Activated CD4-positive, alpha-beta T cell treated with anti-CD3 and anti-CD28 coated beads, Interleukin-2, amount 50 U/mL, for 24 hours (primary cell): ENCODE data around the gene SPHK2.
"Not testable (repeated sequence)": the region's sequence is repeated elsewhere in the genome, so short reads cannot be mapped to it uniquely, and the experiment has no call there.

Experiments
- DNase-seq, 2 donors: peaks; one replicate each; pipeline ENCODE4 v3.0.0-alpha.2; 2020; ENCODE audit warnings: low read depth in 1 of 2, low spot score in 1 of 2

SPHK2 gene

DNA sequence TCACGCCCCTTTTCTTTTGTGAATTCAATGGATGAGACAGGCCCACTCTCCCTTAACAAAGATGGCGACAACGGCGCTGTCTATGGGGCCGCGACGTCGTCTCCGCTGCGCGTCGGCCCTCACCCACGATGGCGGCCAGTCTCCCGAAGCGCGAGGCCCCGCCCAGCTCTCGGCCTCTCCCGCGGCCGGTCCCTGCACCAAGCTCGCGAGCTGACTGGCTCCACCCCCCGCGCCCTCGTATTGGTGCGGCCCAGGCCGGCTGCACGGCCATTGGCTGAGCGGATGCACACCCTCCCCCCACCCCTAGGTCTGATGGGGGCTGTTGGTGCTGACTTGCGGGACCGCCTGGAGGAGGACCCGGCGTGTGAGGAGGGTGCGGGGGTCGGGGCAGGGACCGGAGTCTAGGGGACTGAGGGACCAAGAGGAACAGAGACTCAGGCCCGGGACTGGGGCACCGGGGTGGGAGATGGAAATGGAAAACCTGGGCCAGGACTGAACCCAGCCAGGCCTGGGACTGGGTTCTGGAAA is 4.8 kb downstream of the SPHK2 start:
- peak; percentile 93 to 96 for DNase-seq

- no peak for DNase-seq
These were observed 5.8 kb downstream of the SPHK2 start for GRCh38 chr19:48624791-48625723.

DNA sequence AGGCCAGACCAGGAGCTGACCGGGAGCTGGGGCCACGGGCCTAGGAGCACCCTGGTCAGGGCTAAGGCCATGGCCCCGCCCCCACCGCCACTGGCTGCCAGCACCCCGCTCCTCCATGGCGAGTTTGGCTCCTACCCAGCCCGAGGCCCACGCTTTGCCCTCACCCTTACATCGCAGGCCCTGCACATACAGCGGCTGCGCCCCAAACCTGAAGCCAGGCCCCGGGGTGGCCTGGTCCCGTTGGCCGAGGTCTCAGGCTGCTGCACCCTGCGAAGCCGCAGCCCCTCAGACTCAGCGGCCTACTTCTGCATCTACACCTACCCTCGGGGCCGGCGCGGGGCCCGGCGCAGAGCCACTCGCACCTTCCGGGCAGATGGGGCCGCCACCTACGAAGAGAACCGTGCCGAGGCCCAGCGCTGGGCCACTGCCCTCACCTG is 6.6 kb downstream of the SPHK2 start:
- DNase-seq: no peak

GRCh38 chr19:48627201-48627864 is 8.0 kb downstream of the SPHK2 start:
- DNase-seq: no peak

DNA sequence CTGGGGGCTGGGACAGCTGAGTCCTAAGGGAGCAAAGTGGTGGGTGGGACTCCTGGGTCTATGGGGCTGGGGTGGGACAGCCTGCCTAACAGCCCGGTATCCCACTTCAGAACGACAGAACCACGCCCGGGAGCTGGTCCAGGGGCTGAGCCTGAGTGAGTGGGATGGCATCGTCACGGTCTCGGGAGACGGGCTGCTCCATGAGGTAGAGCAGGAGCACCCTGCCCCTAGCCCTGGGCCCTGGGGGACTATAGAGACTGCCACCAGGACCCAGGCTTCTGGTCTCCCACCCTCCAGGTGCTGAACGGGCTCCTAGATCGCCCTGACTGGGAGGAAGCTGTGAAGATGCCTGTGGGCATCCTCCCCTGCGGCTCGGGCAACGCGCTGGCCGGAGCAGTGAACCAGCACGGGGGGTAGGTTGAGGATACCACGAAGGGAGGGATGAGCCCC is 8.6 kb downstream of the SPHK2 start:
- DNase-seq: no peak

- no peak for DNase-seq
These were observed 9.4 kb downstream of the SPHK2 start for GRCh38 chr19:48628486-48629296.

DNA sequence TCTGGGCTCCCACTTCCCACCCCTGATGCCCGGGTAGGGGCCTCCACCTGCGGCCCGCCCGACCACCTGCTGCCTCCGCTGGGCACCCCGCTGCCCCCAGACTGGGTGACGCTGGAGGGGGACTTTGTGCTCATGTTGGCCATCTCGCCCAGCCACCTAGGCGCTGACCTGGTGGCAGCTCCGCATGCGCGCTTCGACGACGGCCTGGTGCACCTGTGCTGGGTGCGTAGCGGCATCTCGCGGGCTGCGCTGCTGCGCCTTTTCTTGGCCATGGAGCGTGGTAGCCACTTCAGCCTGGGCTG is 9.9 kb downstream of the SPHK2 start:
- no peak for DNase-seq

GRCh38 chr19:48629599-48630295 is 10.4 kb downstream of the SPHK2 start:
- no peak for DNase-seq

GRCh38 chr19:48630296-48631063 is 11.2 kb downstream of the SPHK2 start:
- DNase-seq: no peak

DNA sequence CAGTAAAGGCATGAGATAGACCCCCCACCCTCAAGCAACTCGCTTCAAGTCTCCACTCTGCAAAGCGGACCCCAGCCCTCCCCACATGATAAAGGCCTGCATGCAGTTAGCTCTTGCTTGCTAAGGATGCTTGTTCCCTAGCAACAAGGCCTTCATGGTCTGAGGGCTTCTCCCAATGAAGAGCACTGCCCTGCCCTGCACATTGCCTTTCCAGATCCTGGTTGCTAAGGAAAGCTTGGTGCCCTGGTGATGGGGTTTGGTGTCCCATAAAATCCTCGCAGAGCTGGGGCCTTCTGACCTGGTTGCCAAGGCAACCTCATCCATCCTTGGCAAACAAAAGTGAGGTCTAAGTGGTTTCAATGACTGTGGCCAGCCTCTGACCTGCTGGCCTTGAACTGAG is 11.9 kb downstream of the SPHK2 start:
- DNase-seq: no peak

DNA sequence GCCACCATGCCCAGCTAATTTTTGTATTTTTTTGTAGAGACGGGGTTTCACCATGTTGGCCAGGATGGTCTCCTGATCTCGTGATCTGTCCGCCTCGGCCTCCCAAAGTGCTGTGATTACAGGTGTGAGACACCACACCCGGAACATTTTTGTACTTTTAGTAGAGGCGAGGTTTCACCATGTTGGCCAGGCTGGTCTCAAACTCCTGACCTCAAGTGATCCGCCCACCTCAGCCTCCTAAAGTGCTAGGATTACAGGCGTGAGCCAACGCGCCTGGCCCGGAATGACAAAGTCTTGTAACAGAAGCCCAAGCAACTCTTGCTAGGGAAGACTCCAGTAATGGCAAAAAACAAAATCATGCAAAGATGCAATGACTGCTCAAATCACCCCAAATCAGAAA is 13.0 kb downstream of the SPHK2 start:
- not testable (repeated sequence) for DNase-seq

DNA sequence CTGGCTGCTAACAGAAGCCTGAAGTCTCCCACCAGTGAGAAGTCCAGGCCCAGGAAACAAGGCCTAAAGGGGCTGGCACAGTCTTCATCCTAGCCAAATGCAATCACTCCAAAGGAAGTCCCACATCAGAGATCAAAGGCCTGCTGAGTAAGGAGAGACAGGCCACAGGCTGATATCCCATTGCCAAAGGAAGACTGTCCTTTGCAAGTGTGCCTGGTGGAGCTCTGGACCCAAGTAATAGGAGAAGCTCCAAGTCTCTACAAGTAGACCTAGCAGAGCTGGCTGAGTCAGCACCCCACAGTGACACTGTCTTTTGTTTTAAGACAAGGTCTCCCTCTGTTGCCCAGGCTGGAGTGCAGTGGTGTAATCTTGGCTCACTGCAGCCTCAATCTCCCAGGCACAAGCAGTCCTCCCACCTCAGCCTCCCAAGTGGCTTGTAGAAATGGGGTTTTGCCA is 13.4 kb downstream of the SPHK2 start:
- DNase-seq: no peak

GRCh38 chr19:48633148-48634035 is 14.1 kb downstream of the SPHK2 start:
- DNase-seq: no peak

- no peak for DNase-seq
These were observed 14.7 kb downstream of the SPHK2 start for GRCh38 chr19:48634036-48634342.

DNA sequence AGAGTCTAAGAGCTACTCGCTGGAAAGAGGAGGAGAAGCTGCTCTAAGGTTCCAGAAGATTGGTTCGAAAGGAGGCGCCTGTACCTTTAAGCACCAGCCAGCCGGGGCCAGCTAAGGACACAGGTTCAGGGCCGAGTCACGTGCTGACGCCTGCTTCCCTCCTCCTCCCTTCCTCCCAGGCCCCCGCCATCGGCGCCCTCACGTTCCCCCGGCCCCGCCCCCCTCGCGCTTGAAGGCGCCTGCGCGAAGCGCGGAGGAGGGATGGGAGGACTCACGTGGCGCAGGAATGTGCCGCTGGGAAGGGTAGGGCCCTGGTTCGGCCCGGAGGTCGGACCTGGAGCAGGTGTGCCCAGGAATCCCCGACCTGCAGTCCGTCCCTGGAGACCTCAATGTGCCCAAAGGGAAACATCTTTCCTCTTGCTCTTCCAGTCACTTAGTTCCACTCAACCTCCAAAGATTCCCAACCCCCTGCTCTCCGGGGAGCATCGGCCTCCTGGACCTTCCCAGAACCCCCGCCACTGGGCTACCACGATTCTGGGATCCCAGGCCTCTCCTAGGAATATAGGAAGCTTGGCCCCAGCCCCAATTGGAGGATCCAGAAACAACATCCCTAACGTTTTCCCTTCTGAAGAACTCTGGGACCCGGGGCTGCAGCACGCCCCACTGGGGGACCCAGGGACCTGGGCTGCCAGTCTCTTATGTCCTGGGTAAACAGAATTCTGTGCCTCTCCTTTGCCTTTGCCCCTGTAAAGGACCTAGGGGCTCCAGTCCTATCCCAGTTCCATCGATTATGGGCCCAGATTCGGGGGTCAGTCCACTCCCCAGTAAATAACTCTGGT is 15.3 kb downstream of the SPHK2 start:
- peak; percentile 82 to 93 for DNase-seq

GRCh38 chr19:48635263-48635965 is 16.1 kb downstream of the SPHK2 start:
- DNase-seq: peak; percentile 65 to 68
